GM12878 (cell line): ENCODE measurements around the gene MAPK1. TPM values are rescaled to one million over a fixed set of nuclear protein-coding genes. Genes with fewer than 3 reads are reported as not detected.

Source experiments
- ATAC-seq: fragments of 200-7000 bp; cut with Tn5 transposase; 3 replicates; pipeline ENCODE4 v1.9.1; 2020; ENCODE audit warnings: mild to moderate bottlenecking, moderate library complexity
- BruUV-seq: library from RNA; stranded (reverse); fragments of 400-500 nt; replicated peaks from 2 replicates; lab custom pipeline; 2021; lab: Mats Ljungman, UMichigan
- CTCF ChIA-PET: fragments of 300-600 bp; sonication (Branson Sonifier 250); formaldehyde crosslinking; extraction: SDS; loops from one replicate; lab custom pipeline; 2021; ENCODE audit warnings: inconsistent platforms; lab: Yijun Ruan, JAX
- POLR2A ChIA-PET: fragments of 350-600 bp; formaldehyde crosslinking; extraction: SDS; loops from one replicate; lab custom pipeline; 2021; ENCODE audit warnings: inconsistent platforms; lab: Charles Lee
- RAD21 ChIA-PET: fragments of 300-600 bp; sonication (Branson Sonifier 250); formaldehyde crosslinking; loops from one replicate; lab custom pipeline; 2023; ENCODE audit warnings: antibody characterized with exemption; ENCODE audit not compliant: unreplicated experiment; lab: Charles Lee
- SMC1A ChIA-PET: fragments of 300-600 bp; sonication (Branson Sonifier 250); formaldehyde crosslinking; loops from one replicate; lab custom pipeline; 2023; ENCODE audit not compliant: unreplicated experiment, uncharacterized antibody; lab: Charles Lee
- DNase-seq: peaks from one replicate; pipeline ENCODE4 v3.0.0-alpha.2; 2011; ENCODE audit warnings: low read depth, low spot score
- FAIRE-seq: peaks from 3 replicates; lab custom pipeline; 2011; peaks lifted over from hg19 to GRCh38; lab: Jason Lieb, UNC
- H2AFZ ChIP-seq: 2 replicates; pipeline ENCODE4 v1.6.0; 2011; ENCODE audit warnings: low read depth, low read length, control low read depth; ENCODE audit not compliant: control insufficient read depth
- H3K27ac ChIP-seq: 2 replicates; pipeline ENCODE4 v1.5.1; 2011; ENCODE audit warnings: control low read depth; ENCODE audit not compliant: control insufficient read depth, insufficient read depth
- H3K27me3 ChIP-seq, 2 experiments: replicated peaks in 1 of 2; 2 replicates each; pipeline versions ENCODE4 v1.6.0 to v1.6.1; 2011; ENCODE audit warnings: low read length in 1 of 2; ENCODE audit not compliant: control insufficient read depth in 2 of 2, insufficient read depth in 2 of 2
- H3K36me3 ChIP-seq, 2 experiments: 2 replicates each; pipeline ENCODE4 v1.5.1; 2011; ENCODE audit warnings: low read length in 1 of 2; ENCODE audit not compliant: control insufficient read depth in 2 of 2, insufficient read depth in 2 of 2
- H3K4me1 ChIP-seq: 2 replicates; pipeline ENCODE4 v1.6.1; 2011; ENCODE audit warnings: mild to moderate bottlenecking, low read length, moderate library complexity, mixed read lengths; ENCODE audit not compliant: control insufficient read depth, insufficient read depth
- H3K4me2 ChIP-seq: 2 replicates; pipeline ENCODE4 v1.6.0; 2011; ENCODE audit warnings: control low read depth; ENCODE audit not compliant: control insufficient read depth, insufficient read depth
- H3K4me3 ChIP-seq: fragments of 200-600 bp; sonication (generic); 2 replicates; pipeline ENCODE4 v1.5.1; 2016
- H3K79me2 ChIP-seq: 2 replicates; pipeline ENCODE4 v1.6.0; 2011; ENCODE audit warnings: low read length; ENCODE audit not compliant: control insufficient read depth, insufficient read depth
- H3K9ac ChIP-seq: 2 replicates; pipeline ENCODE4 v1.8.0; 2011; ENCODE audit warnings: low read length, control low read depth, mixed read lengths; ENCODE audit not compliant: control insufficient read depth, insufficient read depth
- H3K9me3 ChIP-seq: replicated peaks from 3 replicates; pipeline ENCODE4 v1.5.1; 2011; ENCODE audit warnings: mild to moderate bottlenecking, low read length; ENCODE audit not compliant: control insufficient read depth, insufficient read depth
- H4K20me1 ChIP-seq: 2 replicates; pipeline ENCODE4 v1.6.0; 2011; ENCODE audit not compliant: control insufficient read depth, insufficient read depth
- CHD1 ChIP-seq: IDR thresholded peaks from 2 replicates; pipeline ENCODE4 v1.6.1; 2012; ENCODE audit warnings: low read depth, low read length, improper control_type of control experiment
- CUX1 ChIP-seq: IDR thresholded peaks from 2 replicates; pipeline ENCODE4 v1.6.1; 2012; ENCODE audit warnings: improper control_type of control experiment, low read depth, low read length; ENCODE audit not compliant: insufficient replicate concordance
- DPF2 ChIP-seq: fragments of 450-650 bp; IDR thresholded peaks from 2 replicates; pipeline ENCODE4 v1.6.1; 2017; ENCODE audit warnings: mild to moderate bottlenecking
- KDM1A ChIP-seq: fragments of 200-600 bp; sonication (generic); IDR thresholded peaks from 2 replicates; pipeline ENCODE4 v1.6.1; 2016; ENCODE audit warnings: borderline replicate concordance
- NBN ChIP-seq: fragments of 450-650 bp; IDR thresholded peaks from 2 replicates; pipeline ENCODE4 v1.6.1; 2016
- POU2F2 ChIP-seq: IDR thresholded peaks from 3 replicates; pipeline ENCODE4 v1.6.1; 2011; ENCODE audit warnings: low read depth, mild to moderate bottlenecking, low read length, borderline replicate concordance
- WGBS: methylation state at CpG from one replicate; pipeline ENCODE4 v1.1.6; 2016; ENCODE audit warnings: low lambda C conversion rate; ENCODE audit not compliant: insufficient replicate concordance, insufficient coverage; ENCODE audit errors: missing lambda C conversion rate; 5-methylcytosine and 5-hydroxymethylcytosine counted together
- in situ Hi-C: fragments of 300-500 bp; cut with MboI; formaldehyde crosslinking; loops from 9 replicates; pipeline ENCODE4 v1.14.3; 2018; ENCODE audit warnings: mixed read lengths
- intact Hi-C: fragments of 100-400 bp; cut with micrococcal nuclease; formaldehyde crosslinking; loops from one replicate; pipeline ENCODE4 v1.14.2; 2022; ENCODE audit not compliant: unreplicated experiment
- polyA plus RNA-seq, 11 experiments: library from polyadenylated mRNA; depleted of rRNA in 4 of 11; unstranded in 6 of 11; stranded (reverse) in 5 of 11; fragments of >200 nt; fragmentation: Nextera tagmentation in 4 of 11; fragmentation: Illumina TruSeq in 1 of 11; extraction: Ambion mirVana in 4 of 11; extraction: Trizol in 1 of 11; gene quantifications; 1 replicate in 1 of 11; 2 replicates in 10 of 11; pipeline versions ENCODE4 v1.2.1 to v1.2.3, GENCODE V29; 2011 to 2016; ENCODE audit warnings: inconsistent platforms in 2 of 11, missing spikeins in 2 of 11, low read depth in 1 of 11
- total RNA-seq, 4 experiments: library from RNA; depleted of rRNA in 3 of 4; stranded (reverse); fragments of >200 nt in 3 of 4; fragmentation: Illumina TruSeq in 1 of 4; extraction: Trizol in 1 of 4; gene quantifications; 2 replicates each; pipeline versions ENCODE4 v1.2.1 to v1.2.3, GENCODE V29; 2013 to 2021
- TF ChIP-seq, protein P1 (sequence below): IDR thresholded peaks from 2 replicates; pipeline ENCODE4 v1.6.1; 2011; ENCODE audit warnings: low read depth, low read length, improper control_type of control experiment, borderline replicate concordance

MAPK1 gene
- total and polyA plus RNA-seq, 10 of the 15 experiments (the other 5 are each of a cell fraction or from before 2014, with no cell fraction given), result 7.0 to 123 (median 58.4) TPM

- H2AFZ ChIP-seq, result no peak overlapping the region
- peaks cover 5% of the 10 kb centered on the region; the same call in 1 of the 2 replicates for H3K4me1 ChIP-seq
- DNase-seq, result no peak
- H3K27ac ChIP-seq, result no peak overlapping the region
- ChIA-PET SMC1A (interaction anchor here (0.6 to 1.5 kb wide), 2 partner anchors 26 to 114 kb away, joined by 3 to 6 read pairs; no protein-coding TSS in a partner anchor), CTCF (no interaction called here), POLR2A (interaction anchor here (0.6 kb wide), 1 partner anchor 67 kb away, joined by 6 read pairs; no protein-coding TSS in a partner anchor)
- H3K9me3 ChIP-seq, result no peaks in the 10 kb centered on the region
- H3K4me3 ChIP-seq, result no peak overlapping the region
- in situ Hi-C loops, result no loop called here
- H3K36me3 ChIP-seq, result no peaks in the 10 kb centered on the region
- no peaks in the 10 kb centered on the region for H3K79me2 ChIP-seq
- BruUV-seq, result no TSS peak
- TF ChIP-seq POU2F2 (no peak), CHD1 (no peak), NBN (no peak), DPF2 (no peak), CUX1 (no peak), KDM1A (no peak)
- TF ChIP-seq, protein P1, sequence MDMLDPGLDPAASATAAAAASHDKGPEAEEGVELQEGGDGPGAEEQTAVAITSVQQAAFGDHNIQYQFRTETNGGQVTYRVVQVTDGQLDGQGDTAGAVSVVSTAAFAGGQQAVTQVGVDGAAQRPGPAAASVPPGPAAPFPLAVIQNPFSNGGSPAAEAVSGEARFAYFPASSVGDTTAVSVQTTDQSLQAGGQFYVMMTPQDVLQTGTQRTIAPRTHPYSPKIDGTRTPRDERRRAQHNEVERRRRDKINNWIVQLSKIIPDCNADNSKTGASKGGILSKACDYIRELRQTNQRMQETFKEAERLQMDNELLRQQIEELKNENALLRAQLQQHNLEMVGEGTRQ, result no peak
- TF ChIP-seq, all 136 proteins: peak for 0
- Histone ChIP-seq H3K4me2 (no peak overlapping the region), H4K20me1 (no peaks in the 10 kb centered on the region), H3K27me3 (no peaks in the 10 kb centered on the region), H3K9ac (no peak overlapping the region)
- FAIRE-seq (no peak), ATAC-seq (no peak)
- WGBS, result 91% methylated on average over 7 of the region's 9 CpGs
- RAD21 ChIA-PET, result no interaction called here
- intact Hi-C loops, result no loop called here
Observed at GRCh38 chr22:21736948-21737347, 130.5 kb downstream of the MAPK1 start.
